ENCODE results near the gene NAV2.
A peak's percentile ranks its signal among the peaks of the same experiment; 100 is the strongest.
"Not testable (repeated sequence)": the region's sequence is repeated elsewhere in the genome, so short reads cannot be mapped to it uniquely, and the experiment has no call there.

Gene NAV2

DNA sequence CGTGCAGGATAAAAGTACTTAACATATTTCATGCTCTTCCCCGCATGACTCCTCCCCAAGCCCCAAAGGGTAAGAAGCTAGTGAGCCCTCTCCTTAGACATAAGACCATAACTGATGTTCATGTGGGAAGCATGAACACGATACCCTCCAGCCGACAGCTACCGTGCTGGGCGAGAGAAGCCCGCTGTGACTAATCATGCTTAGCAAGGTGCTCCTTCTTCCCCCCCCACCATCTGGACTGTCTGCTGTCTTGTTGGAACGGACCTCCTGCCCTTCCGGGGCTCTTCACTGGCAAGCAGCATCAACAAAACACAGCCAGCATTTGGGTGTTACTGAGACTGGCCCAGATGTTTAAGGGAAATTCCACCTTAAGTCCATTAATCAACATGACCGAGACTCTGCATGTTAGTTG is 247.0 kb downstream of the NAV2 start:
- no peak for DNase-seq

DNA sequence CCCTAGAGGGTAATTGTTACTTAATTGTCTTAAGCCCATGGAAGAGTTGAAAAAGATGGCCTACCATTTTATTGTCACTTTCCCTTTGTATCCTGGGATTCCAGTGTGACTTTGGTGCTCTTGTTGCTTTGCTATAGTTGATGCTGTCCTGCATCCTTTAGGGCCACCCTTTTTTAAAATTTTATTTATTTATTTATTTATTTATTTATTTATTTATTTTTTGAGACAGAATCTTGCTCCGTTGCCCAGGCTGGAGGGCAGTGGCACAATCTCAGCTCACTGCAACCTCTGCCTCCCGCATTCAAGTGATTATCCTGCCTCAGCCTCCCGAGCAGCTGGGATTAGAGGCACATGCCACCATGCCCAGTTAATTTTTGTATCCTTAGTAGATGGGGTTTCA is 247.8 kb downstream of the NAV2 start:
- not testable (repeated sequence) for DNase-seq

DNA sequence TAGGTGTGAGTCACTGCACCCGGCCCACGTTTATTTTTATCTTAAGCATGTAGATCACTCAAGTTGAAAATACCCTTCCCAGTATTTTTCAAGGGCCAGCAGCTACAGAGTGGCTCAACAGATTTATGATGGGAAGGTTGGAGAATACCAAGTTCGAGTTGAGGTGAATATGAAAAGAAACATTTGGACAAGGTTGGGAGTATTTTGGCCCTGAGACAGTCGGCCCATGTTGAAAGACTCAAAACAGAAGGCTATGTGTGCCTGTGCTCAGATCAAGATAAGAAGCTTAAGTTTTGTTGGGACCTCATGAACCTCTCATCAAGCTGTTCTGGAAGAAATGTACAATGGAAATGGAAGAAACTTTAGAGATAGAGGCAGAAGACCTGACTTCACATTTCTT is 248.6 kb downstream of the NAV2 start:
- no peak for DNase-seq

DNA sequence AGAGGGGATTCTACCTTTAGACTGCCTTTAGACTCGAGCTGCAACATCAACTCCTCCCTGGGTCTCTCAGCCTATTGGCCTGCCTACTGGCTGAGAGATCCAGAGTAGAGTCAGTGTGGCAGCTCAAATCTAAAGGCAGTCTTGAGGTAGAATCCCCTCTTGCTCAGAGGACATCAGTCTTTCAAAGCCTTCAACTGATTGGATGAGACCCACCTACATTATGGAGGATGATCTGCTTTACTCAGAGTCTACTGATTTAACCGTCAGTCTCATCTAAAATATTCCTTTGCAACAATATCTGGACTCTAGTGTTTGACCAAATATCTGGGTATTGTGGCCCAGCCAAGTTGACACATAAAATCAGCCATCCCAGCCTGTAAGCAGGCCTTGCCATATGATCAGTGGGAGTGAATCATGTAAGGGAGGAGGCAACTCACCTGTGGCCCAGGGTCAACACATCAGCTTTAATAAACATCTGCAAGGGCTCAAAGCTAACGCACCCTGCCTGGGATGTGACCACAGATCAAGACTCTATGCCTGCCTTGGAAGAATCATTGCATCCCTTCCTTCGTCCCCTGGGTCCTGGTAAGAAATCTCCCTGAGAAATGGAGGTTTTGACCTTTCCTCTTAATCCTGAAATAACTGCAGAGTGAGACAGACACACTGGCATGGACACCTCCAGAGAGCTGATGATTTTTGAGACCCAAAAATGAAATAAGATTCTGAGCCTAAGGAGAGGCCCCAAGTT is 249.6 kb downstream of the NAV2 start:
- no peak for DNase-seq

DNA sequence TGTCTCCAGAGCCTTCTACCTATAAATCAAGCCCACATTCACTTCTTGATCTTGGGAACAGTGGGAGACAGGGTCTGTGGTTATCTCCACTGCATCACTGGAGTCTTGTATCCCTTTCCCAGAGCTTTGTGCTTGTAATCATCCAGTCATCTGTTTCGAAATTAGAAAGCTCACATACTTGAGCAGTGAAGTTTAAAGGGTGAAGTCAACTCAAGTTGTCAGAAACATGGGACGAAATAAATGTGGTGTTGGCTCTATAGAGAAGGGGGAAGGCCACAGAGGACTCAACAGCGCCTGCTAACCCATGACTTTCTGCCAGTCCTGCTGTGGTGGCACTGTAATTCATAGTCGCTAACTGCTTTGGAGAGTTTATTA is 250.2 kb downstream of the NAV2 start:
- DNase-seq: peak; percentile 90

DNA sequence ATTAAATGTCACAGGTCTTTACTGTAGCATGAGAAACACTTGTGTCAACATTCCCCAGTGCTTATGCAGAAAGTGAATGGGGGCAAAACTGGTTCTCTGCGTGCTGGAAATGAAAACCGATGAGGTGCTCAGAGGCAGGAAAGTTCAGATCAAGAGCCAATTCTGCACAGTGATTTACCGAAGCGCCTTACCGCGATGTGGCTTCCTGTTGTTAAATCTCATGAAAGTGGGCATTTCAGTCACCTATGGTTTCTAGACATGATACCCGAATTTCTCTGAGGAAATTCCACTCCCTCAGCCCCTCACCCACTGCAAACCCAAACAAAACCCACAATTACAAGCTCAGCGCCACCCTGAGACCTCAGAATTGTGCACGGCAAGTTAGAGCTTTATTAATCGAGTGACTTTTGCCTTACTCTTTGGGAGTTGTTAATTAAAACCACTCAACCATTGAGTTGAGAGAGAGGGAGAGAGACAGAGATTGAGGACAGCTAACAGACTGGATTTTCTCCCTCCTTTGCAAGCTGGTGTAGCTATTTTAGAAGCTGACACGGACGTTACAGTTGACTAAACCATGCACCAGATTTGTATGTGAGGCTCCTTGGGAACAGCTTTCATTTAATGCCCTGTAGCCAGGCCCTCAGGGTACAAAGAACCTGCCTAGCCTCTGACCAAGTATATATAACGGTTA is 251.2 kb downstream of the NAV2 start:
- peak; percentile 36 for DNase-seq

DNA sequence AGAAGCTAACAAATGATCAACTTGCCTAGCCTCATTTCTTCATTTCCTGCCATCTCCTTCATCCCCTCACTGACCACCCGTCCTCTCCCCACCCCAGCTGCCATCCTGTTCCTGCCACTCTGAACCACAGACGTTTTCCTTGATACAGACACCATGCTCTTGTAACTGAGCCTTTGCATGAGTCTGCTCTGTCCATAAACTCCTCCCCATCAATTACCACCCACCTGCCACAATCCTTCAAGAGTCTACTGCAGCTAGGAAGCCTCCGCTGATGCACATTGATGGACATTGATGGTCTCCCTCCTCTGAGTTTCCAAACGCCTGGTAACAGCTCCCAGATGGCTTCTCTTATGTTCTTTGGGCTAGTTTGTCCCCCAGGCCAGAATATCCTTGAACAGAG is 253.8 kb downstream of the NAV2 start:
- no peak for DNase-seq

DNA sequence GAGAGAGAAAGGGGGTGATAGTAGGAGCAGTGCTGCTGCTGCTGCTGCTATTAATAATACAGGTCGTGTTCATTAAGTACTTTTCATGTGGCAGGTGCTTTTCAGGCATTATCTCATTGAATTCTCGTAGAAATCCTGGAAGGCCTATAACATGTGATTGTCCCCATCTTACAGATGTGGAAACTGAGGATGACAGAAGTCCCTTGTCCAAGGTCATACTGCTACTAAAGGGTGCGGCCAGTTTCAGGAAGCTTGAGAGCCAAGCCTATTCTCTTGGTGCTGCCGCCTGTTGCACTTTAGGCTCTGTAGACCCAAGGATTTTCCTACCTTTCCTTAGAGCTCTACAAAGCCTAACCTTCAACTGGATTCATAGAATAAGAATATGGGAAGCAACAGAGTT is 254.3 kb downstream of the NAV2 start:
- DNase-seq: no peak

DNA sequence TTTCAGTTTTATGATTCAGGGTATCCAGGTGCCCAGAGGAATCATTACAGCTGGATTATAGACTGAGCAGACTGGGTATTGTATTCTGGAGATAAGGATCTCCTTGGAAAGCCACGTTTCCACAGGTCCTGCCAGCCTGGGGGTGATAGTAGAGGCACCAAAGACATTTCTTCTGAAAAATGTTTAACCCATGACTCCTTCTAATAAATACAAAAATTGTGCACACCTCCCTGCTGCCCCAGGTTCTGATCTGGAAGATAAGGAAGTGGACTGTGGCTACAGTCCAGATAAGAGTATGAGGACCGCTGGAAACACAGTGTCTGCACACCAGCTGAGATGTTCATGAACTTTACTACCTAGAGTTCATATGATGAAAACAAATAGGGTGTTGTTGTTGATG is 255.2 kb downstream of the NAV2 start:
- DNase-seq: no peak

DNA sequence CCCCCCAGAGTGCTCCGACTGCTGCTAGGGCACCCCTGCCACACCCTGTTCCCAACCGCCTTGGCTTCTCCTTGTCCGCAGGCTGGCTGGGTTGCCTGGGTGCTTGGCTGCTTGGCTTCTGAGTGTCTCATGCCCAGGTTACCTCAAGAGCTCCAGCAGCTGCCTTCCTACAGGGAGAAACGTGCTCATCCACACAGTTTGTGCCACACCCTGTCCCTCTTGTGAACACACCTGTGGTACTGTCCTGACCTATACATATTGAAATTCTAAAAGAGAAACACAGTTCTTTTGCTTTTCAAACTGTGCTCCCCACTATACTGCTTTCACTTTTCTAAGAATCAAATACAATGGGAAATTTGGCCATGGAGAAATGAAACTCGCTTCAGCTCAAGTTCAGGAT is 256.2 kb downstream of the NAV2 start:
- no peak for DNase-seq

DNA sequence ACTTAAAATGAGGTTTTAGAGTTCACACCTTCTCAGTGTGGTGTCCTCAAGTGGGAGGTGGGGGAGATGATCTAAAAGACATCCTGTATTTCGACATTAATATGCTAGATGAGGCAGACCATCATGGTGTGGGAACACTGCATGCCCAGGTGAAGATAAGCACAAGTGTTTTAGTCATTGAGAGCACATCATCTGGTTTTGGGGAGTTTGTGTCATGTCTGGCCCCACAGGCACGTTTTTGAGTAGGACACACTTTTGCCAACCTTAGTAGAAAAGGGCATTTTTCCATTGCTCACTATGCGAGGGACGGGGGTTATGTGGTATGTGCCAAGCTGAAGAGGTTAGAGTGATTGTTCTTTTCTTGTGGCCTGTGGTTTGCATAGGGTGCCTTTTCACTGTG is 258.3 kb downstream of the NAV2 start:
- DNase-seq: no peak

DNA sequence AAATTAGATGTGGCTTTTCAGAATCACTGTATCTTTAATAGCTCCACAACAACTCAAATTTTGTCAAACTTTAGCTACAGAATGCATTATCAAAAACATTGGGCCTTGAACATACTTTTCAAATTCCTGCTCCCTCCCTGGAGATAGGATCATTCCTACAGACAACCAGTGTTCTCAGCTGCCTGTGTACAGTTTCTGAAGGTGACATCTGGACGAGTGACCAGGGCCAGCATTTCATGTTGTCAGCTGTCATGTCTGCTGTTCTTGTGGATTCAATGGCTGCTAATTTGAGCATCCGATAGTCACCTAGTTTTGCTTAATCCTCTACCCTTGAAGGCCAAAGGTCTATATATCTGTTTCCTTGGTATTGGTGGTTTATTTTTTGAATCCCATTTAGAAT is 259.5 kb downstream of the NAV2 start:
- no peak for DNase-seq

DNA sequence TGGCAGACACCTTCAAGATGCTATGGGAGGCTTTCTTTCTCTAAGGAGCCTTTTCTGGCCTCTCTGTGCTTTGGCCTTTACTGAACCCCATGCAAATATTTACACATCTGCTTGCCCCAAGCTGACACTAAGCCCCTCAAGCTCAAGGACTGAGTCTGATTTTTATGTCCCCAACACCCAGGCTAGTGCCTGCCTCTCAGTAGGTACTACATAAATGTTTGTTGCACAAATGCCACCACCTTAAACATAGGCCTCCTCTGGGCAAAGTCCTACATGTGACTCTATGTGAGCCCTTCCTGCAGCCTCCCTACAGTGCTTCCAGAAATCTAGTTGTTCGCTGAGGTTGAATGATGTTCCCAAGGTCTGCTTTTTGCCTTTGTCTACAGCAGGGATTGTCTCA is 260.0 kb downstream of the NAV2 start:
- no peak for DNase-seq

DNA sequence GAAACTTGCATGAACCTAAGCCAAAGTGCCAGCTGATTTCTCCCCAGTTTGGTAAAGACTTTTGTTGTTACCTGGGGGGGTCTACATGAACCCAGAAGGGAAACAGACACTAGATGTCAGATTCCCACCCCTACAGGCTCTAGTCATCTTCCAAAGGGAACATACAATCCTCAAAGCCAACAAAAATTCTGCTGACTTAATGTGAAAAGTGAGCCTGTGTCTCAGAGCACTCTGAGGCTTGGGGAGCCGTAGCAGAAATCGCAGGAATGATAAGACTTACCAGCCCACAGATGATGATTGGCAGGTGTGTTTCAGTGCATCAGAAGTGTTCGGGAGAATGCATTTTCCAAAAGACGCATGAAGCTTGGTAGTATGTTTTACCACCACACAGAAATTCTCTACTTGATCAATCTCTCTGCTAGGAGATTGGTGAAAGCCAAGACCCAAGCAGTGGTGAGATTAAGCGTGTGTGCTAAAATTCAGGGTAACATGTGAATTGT is 260.5 kb downstream of the NAV2 start:
- no peak for DNase-seq

DNA sequence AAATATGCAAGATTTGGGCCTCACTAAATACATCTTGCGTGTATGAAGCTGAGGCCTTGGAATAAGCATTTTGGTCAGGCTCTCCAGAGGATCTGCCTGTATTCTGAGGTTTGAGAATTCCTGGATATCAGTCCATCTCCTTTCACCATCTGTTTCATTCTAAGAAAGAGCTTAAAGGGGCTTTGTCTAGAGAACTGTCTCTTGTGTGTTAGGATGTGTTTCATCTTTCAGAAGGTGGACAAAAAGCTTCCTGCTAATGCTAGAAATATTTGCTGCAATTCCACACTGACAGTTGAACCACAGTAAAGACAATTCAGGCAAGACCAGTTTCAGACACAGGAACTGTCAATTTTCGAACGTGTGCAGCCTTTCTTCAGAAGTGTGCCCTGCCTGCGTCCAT is 262.2 kb downstream of the NAV2 start:
- DNase-seq: no peak

DNA sequence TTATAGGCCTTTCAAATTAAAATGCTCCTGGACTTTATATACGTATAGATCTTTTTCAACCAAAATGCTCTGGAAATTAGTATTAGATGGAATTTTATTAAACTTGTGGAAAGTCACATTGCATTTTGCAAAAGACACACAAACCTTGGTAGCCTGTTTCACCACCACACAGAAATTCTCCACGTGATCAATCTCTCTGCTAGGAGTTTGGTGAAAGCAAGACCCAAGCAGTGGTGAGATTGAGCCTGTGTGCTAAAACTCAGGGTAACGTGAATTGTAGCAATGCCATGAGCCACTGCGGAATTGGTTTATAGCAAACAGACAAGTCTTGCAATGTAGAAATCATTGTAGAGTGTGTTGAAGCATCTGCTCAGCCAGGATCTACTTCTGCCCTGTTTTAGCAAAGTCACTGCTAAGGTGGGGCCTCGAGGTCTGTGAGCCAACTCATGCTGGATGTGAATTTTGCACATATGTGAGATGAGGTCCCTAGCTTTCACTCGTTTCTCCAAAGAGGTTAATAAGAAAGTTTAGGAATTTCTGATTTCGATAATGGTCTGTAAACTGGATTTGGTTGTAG is 262.9 kb downstream of the NAV2 start:
- DNase-seq: no peak

DNA sequence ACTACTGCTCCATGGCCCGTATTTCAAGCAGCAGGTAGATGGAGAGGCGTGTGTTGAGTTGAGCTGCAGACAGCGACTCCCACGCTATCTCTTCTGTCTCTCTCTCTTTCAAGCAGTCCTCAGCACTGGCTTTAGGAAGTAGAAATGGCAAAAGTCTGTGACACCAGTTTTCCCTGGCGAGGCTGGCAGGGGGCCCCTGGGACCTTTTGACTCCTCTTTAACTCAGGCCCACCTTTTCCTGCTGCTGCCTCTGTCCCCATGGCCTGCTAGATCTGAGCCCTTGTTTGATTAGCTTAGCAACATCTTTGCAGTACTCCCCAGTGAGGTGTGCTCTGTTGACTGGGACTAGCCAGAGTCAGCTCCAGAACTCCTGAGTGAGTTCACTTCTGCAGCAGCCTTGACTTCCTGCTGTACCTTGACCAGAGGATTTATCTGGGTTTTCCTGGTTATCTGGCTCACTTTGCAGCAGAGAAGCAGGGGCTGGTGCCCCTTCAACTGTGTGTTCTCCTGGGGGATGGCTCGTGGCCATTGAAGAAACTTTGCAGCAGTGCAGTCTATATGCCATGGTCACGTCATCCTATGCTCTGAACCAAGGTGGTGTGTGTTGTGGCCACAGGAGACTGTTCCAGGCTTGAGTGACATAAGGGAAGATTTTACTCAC is 263.8 kb downstream of the NAV2 start:
- no peak for DNase-seq

DNA sequence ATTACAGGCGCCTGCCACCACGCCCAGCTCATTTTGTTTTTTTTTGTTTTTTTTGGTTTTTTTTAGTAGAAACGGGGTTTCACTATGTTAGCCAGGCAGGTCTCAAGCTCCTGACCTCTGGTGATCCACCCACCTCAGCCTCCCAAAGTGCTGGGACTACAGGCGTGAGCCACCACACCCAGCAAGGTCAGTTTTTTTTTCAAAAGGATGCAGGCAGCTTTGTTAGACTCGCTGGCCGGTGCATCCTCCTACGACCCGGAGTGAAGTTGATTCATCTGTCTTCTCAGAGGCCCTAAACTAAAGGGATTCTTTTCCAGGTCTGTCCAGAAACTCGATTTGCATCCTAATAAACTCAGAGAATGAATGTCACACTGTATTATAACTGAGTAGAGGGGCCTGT is 265.3 kb downstream of the NAV2 start:
- DNase-seq: no peak

DNA sequence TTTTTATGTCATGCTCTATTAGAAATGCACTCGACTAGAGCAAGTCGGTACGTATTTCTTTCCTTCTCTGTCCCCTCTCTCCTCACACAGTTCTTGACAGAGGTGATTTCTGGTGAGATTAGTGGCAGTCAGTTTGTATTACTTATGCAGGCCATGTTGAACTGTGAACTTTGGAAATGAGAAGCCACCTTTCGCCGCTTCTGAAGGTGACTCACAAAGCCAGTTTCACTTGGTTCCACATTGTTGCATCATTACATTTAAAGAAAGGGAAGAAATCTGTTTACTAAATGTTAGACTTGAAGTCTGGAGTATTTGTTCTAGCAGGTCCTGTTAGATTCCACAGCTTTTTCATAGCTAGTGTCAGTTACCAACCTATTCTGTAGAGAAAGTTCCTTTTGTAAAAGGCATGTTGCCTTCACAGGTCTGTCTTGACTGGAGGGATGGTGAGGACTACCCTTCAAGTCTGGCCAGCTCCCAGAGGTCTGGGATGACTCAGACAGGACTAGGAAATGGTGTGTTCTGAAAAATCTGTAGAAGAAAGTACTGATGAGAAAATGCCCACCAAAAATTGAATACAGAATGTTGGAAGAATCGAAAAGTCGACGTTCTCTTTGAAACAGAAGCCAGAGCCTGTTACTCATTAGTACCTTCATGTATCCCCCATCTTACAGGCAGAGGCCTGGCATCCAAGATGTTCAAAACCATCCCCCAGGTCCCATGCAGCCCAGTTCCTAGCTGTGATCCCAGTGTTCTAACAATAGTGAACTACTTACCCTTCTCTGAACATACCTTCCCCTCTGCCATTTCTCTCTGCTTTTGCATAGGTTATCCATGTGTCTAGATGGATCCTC is 266.3 kb downstream of the NAV2 start:
- peak; percentile 85 for DNase-seq

DNA sequence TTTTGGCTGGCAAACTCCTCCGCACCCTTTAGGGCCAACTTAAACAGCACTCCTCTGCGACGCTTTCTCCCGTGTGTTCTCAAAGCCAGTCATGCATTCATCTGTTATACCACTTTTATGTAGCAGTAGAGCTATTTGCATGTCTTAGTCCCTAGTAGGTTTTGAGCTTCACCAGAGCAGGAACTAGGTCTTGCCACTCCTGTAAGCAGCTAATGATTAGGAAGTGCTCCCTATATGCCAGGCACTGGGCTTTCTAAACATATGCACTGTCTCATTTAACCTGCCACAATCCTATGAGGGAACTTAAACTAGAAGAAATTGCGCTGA is 266.8 kb downstream of the NAV2 start:
- no peak for DNase-seq

DNA sequence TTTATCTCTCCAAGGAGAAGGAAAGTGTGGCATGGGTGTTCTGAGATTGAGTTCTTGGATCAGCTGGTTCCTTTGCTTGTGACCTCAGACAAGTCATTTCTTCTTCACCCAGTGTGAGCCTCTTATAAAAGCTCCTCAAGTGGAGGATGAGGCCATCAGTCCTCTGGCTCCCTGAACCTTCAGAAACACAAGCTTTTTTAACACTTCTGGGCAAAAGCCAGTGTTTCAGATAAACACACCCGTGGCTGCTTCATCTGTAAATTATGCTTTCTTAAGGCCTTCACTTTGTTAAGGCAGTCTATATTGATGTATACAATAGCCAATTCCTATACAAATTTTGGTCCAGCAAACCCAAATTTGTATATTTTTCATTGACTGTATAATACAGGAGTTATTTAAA is 267.8 kb downstream of the NAV2 start:
- DNase-seq: no peak

DNA sequence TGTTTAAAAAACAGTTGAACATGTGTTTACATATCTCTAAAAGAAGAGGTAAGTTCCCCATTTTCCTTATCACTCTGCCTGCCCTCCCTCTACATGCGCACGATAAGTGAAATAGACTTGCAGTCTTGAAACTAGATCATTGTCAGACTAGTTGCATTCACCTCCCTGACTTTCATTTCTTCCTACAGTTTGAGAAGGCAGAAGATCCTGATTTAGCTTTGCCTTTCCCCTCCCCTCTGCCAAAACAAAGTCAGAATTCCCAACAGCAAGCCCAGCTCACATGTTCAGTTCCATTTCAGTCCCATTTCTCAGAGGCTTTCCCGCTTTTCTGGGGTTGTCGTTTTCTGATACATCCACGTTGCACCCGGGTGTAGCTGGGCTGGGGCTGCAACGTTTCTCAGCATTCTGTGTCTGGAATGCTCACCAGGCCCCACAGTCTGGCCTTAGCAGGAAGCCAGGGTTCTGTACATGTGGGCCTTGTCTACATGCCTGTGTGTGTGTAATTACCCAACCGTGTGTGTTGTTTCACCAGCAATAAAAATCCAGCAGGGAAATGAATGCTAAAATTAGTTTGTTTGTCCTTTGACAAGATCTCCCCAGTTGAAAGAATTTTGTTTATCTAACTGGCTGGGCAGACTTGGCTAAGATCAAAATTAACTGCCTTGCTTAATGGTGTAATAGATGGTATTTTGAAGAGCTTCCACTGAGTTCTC is 268.5 kb downstream of the NAV2 start:
- DNase-seq: peak; percentile 89

All from fibroblast of skin of scalp (primary cell).